HepG2 (cell line): ENCODE data around the gene IGF2BP1. TPM values are rescaled to one million over a fixed set of nuclear protein-coding genes. Genes with fewer than 3 reads are reported as not detected.
A peak's percentile ranks its signal among the peaks of the same experiment; 100 is the strongest.

Experiments
- AHDC1 ChIP-seq: sonication (generic); formaldehyde crosslinking; IDR thresholded peaks from 2 replicates; pipeline ENCODE4 v1.5.1; 2020; ENCODE audit warnings: mild to moderate bottlenecking, missing genetic modification reagents, borderline replicate concordance
- ELF4 ChIP-seq: sonication (generic); formaldehyde crosslinking; IDR thresholded peaks from 2 replicates; pipeline ENCODE4 v1.5.0; 2020; ENCODE audit warnings: missing genetic modification reagents, mild to moderate bottlenecking, moderate library complexity, borderline replicate concordance
- ERF ChIP-seq: IDR thresholded peaks from 2 replicates; pipeline ENCODE4 v1.6.1; 2018; ENCODE audit warnings: missing biosample characterization, missing genetic modification reagents
- MED8 ChIP-seq: sonication (generic); formaldehyde crosslinking; IDR thresholded peaks from 2 replicates; pipeline ENCODE4 v1.8.1; 2023; ENCODE audit warnings: mild to moderate bottlenecking, missing genetic modification reagents; ENCODE audit not compliant: insufficient replicate concordance
- POLR2G ChIP-seq: fragments of 200-400 bp; formaldehyde crosslinking; IDR thresholded peaks from 2 replicates; pipeline ENCODE4 v1.6.1; 2018; ENCODE audit warnings: mild to moderate bottlenecking, low read depth, low read length, moderate library complexity
- TOE1 ChIP-seq: sonication (generic); formaldehyde crosslinking; IDR thresholded peaks from 2 replicates; pipeline ENCODE4 v1.4.0; 2020; ENCODE audit warnings: mild to moderate bottlenecking, missing genetic modification reagents
- ZFP41 ChIP-seq: sonication (generic); formaldehyde crosslinking; IDR thresholded peaks from 2 replicates; pipeline ENCODE4 v1.4.0; 2020; ENCODE audit warnings: mild to moderate bottlenecking, missing genetic modification reagents, borderline replicate concordance
- ZNF318 ChIP-seq: sonication (generic); formaldehyde crosslinking; IDR thresholded peaks from 2 replicates; pipeline ENCODE4 v1.4.0; 2020; ENCODE audit warnings: mild to moderate bottlenecking, missing genetic modification reagents
- ZNF362 ChIP-seq: sonication (generic); formaldehyde crosslinking; IDR thresholded peaks from 2 replicates; pipeline ENCODE4 v1.4.0; 2020; ENCODE audit warnings: missing genetic modification reagents, mild to moderate bottlenecking, borderline replicate concordance
- ZSCAN5A ChIP-seq: sonication (generic); formaldehyde crosslinking; IDR thresholded peaks from 2 replicates; pipeline ENCODE4 v1.8.0; 2022; ENCODE audit warnings: mild to moderate bottlenecking, missing genetic modification reagents, borderline replicate concordance
- polyA plus RNA-seq, 8 experiments: library from polyadenylated mRNA; depleted of rRNA in 3 of 8; stranded (reverse) in 7 of 8; unstranded in 1 of 8; fragments of >200 nt; fragmentation: Illumina TruSeq in 4 of 8; extraction: Trizol in 4 of 8; gene quantifications; 2 replicates each; pipeline versions ENCODE4 v1.2.1 to v1.2.3, GENCODE V29; 2011 to 2016; ENCODE audit warnings: low read depth in 4 of 8, missing spikeins in 1 of 8, mixed read lengths in 1 of 8; ENCODE audit not compliant: insufficient read depth in 1 of 8
- total RNA-seq, 5 experiments: library from RNA; depleted of rRNA; stranded (reverse); fragments of >200 nt; fragmentation: Illumina TruSeq; extraction: Trizol; gene quantifications; 2 replicates each; pipeline ENCODE4 v1.2.3, GENCODE V29; 2016; ENCODE audit warnings: low read depth in 1 of 5

The IGF2BP1 gene
- total and polyA plus RNA-seq, 2 of the 13 experiments (the other 11 are each of a cell fraction or from before 2014, with no cell fraction given): 29.7 to 75.1 TPM

GRCh38 chr17:49079840-49080663 lies 82.9 kb downstream of the IGF2BP1 start (continued):
- TF ChIP-seq ZFP41 (CRISPR knock-in tag) (no peak), ZSCAN5A (CRISPR knock-in tag) (no peak), TOE1 (no peak; the same call in 1 of the 2 replicates), ELF4 (CRISPR knock-in tag) (no peak), POLR2G (no peak), ZNF362 (CRISPR knock-in tag) (no peak), AHDC1 (no peak), ZNF318 (CRISPR knock-in tag) (no peak), ERF (CRISPR knock-in tag) (peak; percentile 59), MED8 (CRISPR knock-in tag) (no peak)
